ENCODE data around the gene RHBDL1. TPM values are rescaled to one million over a fixed set of nuclear protein-coding genes. Genes with fewer than 3 reads are reported as not detected.

Gene RHBDL1
- total and polyA plus RNA-seq, 2 of the 8 experiments (the other 6 are each of a cell fraction or from before 2014, with no cell fraction given) = 4.0 to 8.1 TPM

DNA sequence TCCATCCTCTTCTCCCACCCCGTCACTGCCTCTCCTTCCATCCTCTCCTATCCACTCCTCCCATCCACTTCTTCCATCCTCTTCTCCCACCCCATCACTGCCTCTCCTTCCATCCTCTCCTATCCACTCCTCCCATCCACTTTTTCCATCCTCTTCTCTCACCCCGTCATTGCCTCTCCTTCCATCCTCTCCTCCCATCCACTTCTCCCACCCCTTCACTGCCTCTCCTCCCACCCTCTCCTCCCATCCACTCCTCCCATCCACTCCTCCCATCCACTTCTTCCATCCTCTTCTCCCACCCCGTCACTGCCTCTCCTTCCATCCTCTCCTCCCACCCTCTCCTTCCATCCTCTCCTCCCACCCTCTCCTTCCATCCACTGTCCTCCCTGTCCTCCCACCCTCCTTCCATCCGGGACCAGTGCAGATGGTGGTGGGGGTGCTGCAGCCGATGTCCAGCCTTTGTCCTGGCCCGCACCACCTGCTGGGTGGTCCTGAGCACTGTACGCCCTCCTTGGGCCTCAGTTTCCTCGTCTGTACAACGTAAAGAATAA is 43.6 kb upstream of the RHBDL1 start (continued):
- TF ChIP-seq MAFK (IDR thresholded peaks at IDR 0.05; ENCODE audit: low read depth, low read length) = no peak
- TF ChIP-seq, protein P1, sequence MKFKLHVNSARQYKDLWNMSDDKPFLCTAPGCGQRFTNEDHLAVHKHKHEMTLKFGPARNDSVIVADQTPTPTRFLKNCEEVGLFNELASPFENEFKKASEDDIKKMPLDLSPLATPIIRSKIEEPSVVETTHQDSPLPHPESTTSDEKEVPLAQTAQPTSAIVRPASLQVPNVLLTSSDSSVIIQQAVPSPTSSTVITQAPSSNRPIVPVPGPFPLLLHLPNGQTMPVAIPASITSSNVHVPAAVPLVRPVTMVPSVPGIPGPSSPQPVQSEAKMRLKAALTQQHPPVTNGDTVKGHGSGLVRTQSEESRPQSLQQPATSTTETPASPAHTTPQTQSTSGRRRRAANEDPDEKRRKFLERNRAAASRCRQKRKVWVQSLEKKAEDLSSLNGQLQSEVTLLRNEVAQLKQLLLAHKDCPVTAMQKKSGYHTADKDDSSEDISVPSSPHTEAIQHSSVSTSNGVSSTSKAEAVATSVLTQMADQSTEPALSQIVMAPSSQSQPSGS (IDR thresholded peaks at IDR 0.05; ENCODE audit: low read length) = no peak
- TF ChIP-seq CBX8 (IDR thresholded peaks at IDR 0.05; ENCODE audit: borderline replicate concordance, low read depth, low read length) = no peak
